GM18907 (cell line): ENCODE data around the gene RXRA.

Source experiments
- ATAC-seq: cut with Tn5 transposase; IDR thresholded peaks from one replicate; pipeline ENCODE4 v1.9.1; 2021; ENCODE audit warnings: mild to moderate bottlenecking, moderate library complexity; ENCODE audit not compliant: unreplicated experiment

Gene RXRA

GRCh38 chr9:134427153-134427782 is 101.0 kb downstream of the RXRA start:
- ATAC-seq, result no peak

DNA sequence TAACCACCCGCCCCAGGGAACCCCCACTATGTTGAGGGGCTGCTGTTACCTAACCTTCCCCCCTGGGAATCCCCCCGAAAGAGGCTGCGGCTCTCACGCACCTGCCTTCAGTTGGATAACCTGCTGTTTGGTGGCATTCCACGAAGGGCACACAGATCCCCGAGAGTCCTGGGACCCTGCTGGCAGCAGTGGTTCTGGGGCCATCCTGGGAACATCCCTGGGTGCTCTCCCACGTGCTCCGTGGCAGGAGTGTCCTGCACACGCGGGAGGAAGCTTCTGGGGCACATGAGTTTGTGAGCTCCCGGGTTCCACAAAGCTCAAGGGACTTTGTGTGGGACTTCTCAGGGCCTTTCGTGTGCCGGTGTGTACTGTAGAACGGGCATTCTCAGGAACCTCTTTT is 102.3 kb downstream of the RXRA start:
- no peak for ATAC-seq

- ATAC-seq, result no peak
These were observed 102.8 kb downstream of the RXRA start for GRCh38 chr9:134429007-134429406.

DNA sequence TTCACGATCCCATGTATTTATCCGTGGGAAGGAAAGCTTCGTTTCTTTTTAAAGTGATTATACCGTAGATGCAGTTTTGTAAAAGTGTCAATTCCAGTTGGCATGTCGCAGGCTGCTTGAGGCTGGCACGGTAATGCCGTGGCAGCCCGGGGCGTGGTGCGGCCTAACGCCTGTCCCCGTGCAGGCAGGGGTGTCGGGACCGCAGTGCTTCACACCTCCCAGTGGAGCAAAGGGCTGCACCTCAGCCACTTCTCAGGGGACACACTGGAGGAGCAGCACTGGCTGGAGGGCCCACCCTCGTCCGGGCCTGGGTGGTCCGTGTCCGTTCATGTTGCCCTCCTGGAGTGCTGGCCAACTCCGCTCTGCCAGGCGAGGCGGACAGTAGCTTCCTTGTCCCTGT is 103.2 kb downstream of the RXRA start:
- no peak for ATAC-seq

DNA sequence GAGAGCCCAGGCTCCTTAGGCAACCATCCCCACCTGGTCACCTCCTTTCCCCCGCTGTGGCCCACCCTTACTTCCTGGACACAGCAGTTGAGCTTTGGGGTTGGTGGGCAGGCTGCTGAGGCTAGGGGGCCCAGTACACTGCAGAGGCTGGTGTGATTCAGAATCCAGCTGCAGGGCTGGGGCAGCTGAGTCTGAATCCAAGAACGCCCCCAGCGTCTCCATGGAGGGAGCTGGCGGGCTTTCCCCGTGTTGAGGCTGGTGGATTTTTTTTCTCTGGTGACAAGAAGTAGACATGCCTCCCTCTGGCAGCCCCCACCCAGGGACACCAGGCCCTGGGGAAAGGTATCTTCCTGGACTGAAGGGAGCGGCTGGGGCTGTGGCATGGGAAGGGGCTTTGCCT is 104.8 kb downstream of the RXRA start:
- no peak for ATAC-seq

DNA sequence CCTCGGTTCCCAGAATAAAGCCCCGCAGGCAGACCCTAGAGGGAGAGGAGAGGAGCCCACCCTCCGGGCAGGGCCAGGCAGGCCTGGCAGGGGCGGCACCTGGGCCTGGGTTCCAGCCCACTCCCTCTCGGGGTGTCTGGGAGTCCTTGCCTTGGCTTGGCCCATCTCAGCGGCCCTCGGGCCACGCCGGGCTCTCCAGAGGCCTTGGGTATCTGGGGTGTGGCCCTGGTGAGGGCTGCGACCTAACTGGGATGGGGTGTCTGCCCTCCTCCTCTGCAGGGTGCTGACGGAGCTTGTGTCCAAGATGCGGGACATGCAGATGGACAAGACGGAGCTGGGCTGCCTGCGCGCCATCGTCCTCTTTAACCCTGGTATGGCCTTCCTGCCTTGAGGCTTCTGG is 105.4 kb downstream of the RXRA start:
- no peak for ATAC-seq

GRCh38 chr9:134432471-134432870 is 106.2 kb downstream of the RXRA start:
- ATAC-seq, result no peak

DNA sequence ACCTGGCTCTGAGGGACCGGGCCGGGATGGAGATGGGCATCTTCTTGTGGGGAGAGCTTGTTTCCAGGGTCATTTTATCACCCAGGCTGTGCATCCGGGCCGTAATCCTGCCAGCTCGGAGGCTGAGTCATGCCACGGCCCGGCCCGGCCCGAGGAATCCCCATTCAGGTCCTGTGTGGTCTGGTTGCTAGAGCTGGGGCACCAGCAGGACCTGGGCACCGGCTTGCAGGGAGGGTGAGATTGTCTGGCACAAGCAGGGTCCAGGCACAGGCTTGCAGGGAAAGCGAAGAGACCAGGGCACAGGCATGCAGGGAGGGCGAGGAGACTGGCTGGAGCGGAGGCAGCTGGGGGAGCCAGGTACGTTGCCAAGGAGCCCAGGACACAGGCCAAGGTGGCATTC is 106.8 kb downstream of the RXRA start:
- no peak for ATAC-seq

- ATAC-seq, result no peak
These were observed 107.9 kb downstream of the RXRA start for GRCh38 chr9:134433909-134434882.

DNA sequence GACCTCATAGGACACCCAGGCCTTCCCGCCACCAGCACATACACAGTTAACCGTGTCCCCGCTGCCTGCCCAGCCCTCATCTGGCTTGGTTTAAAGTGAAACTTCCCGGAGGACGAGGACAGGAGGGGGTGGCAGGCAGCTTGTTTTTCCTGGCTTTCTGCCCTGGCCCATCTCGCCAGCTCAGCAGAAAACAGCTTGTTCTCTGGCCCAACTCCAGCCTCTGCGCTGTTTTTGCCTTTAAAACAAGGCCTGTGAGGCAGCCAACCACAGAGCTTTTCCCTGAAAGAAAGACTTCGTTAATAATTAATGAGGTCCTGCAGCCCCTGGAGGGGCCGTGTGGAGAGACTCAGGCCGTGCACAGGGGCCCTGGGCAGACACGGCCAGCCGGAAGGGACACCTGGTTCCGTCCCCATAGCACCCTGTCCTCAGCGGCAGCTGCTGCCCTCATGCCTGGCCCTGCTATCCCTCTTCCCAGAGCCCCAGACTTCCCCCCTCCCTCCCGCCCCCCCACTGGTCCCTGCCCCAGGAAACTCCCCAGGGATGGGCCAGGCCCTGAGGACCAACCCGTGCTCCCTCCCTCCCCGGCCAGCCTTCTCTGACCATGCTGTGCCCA is 108.7 kb downstream of the RXRA start:
- no peak for ATAC-seq

GRCh38 chr9:134435550-134436378 is 109.5 kb downstream of the RXRA start:
- ATAC-seq, result no peak

- no peak for ATAC-seq
These were observed 110.1 kb downstream of the RXRA start for GRCh38 chr9:134436379-134436762.

GRCh38 chr9:134436911-134437310 is 110.7 kb downstream of the RXRA start:
- ATAC-seq, result no peak

GRCh38 chr9:134437403-134438194 is 111.3 kb downstream of the RXRA start:
- no peak for ATAC-seq

DNA sequence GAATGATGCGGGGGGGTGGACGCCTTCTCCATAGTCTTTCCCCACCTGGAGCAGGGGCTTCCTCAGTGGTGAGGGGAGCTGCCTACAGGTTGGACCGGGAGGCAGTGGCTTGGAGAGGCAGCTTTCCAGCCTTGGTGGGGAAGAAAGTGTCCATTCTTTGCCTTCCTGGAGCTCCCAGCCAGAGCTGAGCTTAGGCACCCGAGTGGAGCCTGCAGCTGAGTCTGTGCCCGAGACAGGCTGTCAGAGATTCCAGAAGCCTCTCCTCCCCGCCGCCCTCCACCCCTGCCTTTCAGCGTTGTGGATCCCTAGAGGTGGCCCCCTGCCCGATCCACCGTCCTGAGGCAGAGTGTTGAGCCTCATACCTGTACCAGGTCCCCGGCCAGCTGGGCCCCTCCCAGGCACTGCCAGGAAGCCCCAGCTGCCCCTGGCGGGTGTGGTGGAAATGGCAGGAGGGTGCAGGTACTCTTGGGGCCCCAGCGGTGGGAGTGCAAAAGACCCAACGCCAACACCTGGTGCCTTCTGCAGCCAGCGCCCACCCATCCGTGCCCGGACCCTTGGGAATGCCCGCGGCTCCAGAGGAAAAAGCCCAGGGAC is 112.0 kb downstream of the RXRA start:
- ATAC-seq, result no peak

GRCh38 chr9:134439368-134439784 is 113.1 kb downstream of the RXRA start:
- no peak for ATAC-seq

DNA sequence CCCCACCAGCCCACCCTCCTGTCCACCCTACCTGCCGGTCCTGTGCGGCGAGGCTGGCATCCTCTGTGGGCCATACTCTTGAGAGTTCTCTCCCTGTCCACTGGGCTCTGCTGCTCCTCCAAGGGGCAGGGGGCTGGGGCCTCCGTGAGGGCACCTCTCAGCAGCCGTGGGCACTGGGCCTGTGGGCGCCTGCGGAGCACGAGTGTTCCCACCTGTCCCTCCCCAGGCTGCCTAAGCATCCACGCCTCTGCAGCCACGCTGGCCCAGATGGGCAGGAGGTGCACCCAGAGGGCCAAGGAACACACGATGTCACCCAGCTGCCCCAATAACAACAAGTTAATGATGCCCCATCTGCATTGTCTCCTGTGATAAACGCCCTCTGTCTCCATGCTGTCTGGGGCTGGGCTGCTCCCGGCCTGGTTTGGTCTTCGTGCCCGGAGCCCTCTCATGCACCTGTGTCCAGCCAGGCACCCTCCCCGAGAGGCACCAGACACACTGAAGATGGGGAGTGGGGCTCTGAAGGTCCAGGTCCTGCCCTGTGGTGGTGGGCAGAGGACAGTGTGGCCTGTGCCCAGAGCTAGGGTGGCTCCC is 114.5 kb downstream of the RXRA start:
- ATAC-seq, result no peak

DNA sequence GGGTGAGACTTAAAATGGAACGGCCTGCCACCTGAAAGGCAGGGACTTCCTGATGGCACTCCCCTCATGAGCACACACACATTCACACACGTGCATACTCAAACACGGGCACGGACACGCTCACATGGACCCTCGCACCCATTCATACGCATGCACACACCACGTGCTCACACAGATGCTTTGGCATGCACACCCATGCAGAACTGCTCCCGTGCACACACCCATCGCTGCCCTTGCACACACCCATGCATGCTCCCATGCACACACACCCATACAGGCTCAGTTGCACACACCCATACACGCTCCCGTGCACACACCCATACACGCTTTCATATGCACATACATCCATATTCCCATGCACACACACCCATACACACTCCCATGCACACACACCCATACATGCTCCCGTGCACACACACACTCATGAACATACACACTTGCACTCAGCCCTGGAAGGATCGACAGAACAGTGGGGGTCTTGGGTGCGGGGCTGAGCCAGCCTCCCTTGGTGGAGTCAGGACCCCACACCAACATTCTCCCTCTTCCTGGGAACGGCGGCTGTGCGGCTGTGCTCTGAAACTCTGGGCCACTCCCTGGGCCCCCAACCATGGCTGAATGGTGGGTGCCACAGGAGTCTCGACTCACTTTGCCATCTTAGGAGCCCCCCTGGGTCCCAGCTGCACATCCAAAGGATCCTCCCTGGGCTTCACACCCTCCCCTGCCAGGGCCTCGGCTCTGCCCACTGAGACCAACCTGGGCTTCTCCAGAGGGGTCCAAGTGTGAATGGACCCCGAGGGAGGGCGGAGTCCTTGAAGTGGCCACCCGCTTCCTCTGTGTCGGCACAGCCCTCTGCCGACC is 115.2 kb downstream of the RXRA start:
- ATAC-seq, result no peak
